ENCODE results near the gene NFATC2.

DNA sequence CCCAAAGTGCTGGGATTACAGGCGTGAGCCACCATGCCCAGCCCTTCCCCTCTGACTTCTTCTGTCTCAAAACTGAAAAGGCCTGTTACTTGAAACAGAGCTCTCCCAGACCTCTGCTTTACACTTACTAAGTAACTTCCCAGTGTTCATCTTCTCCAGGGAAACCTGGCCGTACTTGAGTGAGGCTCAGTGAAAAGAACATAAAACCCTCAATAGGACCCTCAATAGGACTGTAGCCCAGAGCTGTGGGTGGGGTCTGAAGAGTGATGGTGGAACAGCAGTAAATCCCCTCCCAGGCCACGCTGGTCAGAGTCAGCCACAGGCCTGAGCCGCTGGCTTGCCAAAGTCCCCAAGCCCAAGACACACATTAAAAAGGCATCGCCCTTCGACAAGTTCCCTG lies 145.4 kb downstream of the NFATC2 start:
- TF ChIP-seq, protein P1, sequence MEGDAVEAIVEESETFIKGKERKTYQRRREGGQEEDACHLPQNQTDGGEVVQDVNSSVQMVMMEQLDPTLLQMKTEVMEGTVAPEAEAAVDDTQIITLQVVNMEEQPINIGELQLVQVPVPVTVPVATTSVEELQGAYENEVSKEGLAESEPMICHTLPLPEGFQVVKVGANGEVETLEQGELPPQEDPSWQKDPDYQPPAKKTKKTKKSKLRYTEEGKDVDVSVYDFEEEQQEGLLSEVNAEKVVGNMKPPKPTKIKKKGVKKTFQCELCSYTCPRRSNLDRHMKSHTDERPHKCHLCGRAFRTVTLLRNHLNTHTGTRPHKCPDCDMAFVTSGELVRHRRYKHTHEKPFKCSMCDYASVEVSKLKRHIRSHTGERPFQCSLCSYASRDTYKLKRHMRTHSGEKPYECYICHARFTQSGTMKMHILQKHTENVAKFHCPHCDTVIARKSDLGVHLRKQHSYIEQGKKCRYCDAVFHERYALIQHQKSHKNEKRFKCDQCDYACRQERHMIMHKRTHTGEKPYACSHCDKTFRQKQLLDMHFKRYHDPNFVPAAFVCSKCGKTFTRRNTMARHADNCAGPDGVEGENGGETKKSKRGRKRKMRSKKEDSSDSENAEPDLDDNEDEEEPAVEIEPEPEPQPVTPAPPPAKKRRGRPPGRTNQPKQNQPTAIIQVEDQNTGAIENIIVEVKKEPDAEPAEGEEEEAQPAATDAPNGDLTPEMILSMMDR (IDR thresholded peaks at IDR 0.05 in 4 of 5, conservative IDR thresholded peaks at IDR 0.05 in 1 of 5) = no peak
- no peak for TF ChIP-seq POLR2A (IDR thresholded peaks at IDR 0.05)
